GM18858 (cell line): Measurements from ENCODE around the gene CFAP99.
A peak's percentile ranks its signal among the peaks of the same experiment; 100 is the strongest.
"Not testable (repeated sequence)": the region's sequence is repeated elsewhere in the genome, so short reads cannot be mapped to it uniquely, and the experiment has no call there.

Experiments
- ATAC-seq: cut with Tn5 transposase; IDR thresholded peaks from one replicate; pipeline ENCODE4 v1.9.1; 2021; ENCODE audit not compliant: unreplicated experiment

Gene CFAP99

DNA sequence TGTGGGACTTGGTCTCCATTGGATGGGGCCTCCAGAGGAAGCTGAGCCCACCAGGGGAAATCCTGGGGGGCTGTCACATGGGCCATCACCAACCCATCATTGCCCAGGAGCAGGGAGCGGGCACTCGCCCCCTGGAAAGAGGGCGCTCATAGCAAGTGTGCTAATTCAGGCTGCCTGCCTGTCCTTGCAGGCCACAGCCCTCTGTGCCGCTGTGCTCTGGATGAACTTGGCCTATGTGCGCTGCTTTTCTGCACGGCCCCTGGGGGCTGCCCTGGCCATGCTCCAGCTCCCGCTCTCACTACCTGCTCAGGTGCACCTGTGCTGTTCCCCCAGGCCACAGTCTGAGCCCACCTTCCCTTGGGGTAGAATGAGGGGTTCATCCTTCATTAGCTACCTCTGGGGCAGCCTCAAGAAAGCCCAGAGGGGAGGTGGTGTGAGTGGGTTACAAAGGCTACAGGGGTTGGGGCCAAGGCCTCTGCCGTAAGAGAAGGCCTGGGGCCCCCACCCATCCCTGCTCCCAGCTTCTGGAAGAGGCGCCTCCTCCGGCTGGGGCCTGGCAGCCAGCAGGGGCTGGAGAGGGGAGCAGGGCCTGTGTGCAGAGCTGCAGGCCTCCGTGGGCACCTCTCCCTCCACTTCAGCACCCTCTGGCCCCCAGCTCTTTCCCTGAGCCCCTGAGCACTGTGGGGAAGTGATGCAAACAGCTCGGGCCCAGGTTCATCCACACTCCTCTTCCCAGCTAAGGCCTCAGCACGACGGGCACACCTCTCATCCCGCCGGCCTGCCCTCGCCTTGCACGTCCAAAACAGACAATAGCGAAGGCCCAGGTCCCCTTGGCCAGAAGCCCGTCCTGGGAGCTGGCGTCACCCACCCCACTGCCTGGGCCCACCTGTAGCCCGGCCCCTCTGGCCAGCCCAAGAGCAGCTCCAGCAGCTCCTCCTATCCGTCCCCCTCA, 8.9 kb downstream of the CFAP99 start:
- no peak for ATAC-seq

DNA sequence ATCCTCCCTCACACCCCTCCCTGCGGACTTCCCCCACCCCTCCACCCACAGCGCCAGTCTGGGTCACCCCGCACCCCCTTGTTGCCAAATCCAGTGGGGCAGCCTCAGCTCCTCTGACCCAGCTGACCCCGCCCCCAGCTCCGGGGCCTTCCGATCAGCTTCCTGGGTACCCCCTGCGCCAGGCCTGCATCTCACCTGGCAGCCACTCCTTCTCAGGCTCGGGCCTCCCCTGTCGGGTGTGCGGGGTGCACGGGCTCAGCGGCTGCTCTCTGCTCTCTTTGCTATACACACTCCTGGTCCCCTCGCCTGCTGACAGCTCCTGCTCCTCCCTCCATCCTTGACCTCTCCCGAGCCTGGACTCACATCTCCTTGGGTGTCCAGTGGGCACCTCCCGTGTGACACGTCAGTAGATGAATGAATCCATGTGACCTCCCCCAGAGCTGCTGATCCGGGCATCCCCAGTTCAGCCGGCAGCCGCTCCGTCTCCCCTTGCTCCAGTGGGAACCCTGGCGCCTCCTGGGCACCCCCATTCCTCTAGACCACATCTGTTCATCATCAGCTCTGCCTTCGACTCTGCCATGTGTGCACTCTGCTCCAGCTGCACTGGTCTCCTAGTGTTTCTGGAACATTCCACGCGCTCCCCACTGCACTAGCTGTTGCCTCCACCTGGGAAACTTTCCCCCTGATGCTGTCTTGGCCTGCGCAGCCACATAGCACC, 9.9 kb downstream of the CFAP99 start:
- no peak for ATAC-seq

DNA sequence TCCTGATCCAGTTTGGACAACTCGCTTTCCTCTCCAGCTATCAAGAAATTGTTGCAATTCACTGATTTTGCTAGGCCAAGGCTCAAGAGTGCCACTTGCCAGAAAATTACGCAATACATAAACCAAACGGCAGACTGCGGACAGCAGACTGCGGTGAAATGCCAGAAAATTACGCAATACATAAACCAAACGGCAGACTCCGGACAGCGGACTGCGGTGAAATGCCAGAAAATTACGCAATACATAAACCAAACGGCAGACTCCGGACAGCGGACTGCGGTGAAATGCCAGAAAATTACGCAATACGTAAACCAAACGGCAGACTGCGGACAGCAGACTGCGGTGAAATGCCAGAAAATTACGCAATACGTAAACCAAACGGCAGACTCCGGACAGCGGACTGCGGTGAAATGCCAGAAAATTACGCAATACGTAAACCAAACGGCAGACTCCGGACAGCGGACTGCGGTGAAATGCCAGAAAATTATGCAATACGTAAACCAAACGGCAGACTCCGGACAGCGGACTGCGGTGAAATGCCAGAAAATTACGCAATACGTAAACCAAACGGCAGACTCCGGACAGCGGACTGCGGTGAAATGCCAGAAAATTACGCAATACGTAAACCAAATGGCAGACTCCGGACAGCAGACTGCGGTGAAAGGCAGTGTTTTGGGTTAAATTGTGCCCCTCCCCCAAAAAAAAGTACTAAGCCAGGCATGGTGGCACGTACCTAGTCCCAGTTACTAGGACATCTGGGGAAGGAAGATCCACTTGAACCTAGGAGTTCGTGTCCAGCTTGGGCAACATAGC, 11.4 kb downstream of the CFAP99 start:
- not testable (repeated sequence) for ATAC-seq

DNA sequence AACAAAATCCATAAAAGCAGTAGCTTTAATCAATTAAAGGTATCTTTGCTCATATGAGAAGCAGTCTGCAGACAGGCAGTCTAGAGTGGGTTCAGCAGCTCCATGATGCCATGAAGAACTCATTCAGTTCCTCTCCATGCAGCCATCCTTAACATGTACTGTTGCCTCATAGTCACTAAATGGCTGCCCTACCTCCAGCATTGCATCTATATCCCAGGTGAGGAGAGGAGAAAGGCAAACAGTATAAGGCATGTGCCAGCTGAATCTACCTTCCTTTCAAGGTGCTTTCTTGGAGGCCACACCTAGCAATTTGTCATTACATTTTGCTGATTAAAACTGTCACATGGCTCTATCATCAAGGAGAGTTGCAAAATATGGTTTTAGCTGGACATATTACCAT, 13.2 kb downstream of the CFAP99 start:
- no peak for ATAC-seq

DNA sequence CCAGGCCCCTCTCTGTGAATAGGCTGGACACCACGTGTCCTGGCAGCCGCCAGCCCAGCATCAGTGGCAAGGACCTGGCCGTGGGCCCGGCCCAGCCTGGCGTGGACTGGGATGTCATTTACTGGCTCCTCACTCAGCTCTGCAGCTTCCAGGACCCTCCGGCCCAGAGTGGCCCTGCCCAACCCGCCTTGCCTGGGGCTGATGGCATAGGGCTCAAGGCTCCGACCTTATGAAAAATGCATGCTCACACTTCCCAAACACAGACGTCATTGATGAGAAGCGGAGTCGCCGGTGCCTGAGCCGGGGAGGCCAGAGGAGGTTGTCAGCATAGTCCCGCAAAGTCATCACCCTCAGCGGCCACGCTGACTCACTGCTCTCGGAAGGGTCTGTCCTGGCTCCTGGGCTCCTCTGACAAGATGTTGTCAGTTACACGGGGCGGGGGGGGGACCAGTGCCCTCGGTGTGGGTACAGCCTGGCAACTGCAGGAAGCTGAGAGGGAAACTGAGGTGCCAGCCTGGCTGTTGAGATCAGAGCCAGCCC, 14.3 kb downstream of the CFAP99 start:
- no peak for ATAC-seq

DNA sequence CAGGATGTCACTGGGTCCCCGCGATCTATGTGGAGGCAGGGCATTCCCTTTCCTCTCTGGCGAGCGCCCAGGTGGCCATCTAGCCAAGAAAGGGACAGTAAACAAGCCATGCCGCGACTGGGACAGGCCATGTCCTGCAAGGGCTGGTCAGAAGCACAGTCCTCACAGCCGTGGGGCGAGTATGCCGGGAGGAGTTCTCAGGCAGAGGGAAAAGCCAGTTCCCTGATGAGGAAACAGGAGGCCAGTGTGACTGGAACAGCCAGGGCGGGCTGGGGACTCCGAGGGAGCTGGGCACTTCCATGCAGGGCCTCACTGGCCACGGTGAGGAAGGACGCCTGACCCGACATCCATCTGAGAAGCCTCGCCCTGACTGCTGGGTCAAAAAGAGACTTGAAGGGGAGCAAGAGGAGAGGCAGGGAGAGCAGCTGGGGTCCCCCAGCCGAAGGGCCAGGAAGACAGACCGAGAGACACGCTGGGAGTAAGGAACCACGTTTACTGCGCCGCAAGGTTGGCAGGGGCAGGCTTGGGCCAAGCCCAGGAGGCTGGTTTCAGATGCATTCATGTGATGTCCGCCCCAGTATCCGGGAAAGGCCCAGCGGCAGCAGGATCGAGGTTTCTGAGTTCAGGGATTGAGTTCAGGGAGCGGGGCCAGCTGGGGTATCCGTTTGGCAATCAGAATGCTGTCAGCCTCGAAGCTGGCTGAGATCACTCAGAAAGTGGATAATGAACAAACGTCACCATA, 15.0 kb downstream of the CFAP99 start:
- no peak for ATAC-seq

DNA sequence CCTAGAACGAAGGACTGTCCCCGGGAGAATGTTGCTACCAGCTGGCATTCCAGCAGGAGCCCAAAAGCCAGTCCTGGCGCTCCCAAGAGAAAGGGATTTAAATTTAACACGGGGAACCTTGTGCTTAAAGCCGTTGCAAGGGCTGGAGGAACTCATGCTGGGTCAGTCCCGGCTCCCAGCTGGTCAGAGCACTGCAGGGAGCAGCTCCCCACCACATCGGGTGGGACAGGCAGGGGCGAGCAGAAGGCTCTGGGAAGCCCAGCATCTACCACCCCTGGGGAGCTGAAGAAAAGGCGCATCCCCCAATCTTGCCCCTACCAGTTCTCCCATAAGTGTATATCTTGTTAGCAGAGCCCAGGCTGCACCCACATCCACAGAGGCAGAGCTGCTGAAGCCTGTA, 15.7 kb downstream of the CFAP99 start:
- ATAC-seq: no peak

DNA sequence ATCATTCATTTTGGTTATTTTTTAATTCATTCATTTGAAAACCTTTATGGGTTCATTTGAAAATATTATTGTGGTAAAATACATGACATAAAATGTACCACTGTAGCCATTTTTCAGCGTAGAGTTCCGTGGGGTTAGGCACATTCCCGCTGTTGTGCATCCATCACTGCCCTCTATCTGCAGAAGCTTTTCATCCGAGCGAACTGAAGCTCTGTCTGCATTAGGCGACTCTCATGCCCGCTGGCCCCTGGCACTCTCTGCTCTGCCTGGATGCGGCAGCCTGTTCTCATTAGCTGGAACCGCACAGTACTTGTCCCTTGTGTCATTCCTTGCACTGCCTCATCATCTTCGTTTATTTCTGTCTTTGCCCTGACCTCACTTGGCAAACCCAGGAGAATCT, 17.5 kb downstream of the CFAP99 start:
- no peak for ATAC-seq

DNA sequence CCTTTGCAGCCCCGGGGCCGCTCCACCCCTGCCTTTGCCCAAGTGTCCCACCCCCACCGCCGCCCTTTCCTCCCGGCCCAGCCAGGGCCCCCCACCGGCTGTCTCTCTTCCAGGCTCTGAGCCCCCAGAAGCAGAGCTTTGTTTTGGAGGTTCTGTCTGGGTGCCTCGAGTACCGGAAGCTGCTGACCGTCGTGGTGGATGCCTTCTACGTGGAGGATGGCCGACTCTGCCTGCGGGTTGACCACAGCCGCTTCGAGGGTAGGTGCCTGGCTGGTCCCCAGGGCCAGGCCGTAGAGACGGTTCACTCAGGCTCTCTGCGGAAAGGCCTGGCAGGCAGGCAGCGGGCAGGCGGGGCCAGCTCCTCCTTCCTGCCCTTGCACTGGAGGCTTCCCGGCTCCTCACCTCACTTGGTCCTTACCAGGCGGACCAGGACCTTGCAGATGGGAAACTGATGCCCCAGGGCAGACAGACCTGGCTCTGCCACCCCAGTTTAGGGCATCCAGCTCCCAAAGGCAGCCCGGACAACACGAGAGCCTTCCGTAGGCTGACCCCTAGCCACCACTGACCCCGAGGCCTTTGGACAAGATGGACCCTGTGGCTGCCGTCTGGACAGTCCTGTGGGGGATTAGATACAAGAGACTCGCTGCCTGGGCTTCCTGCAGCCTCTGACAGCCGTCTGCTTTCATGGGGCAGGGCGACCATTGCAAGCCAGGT, 18.2 kb downstream of the CFAP99 start:
- ATAC-seq: no peak

DNA sequence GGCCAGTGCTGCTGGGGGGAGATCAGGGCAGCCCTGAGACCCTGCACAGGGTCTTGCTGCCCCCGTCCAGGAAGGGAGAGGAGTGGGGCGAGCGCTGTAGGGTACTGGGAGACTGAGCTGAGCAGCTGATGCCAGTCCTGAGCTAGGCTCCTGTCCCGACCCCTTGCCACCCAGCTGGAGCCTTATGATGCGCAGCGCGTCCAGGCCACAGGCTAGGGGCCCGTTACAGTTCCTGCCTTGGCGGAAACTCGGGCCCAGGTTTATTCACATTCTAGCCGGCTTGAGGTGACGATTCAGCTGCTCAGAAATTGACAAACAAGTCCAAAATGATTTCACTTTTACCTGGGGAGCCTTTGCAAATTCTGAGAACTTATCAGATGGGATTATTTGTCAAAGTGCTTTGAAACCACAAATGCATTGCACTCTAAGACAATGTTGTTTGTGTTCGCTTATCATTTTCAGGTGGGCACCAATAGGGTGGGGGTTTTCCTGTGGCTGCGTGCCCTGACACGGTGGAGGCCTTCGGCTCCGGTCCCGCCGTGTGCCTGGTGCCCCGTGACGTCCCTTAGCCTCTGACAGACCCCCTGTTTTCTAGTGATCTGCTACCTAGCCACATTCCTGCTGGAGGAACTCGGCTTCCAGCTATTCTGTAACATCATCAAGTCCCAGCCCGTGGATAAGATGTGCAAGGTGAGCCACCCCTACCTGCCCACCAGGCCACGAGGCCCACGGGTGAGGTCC, 18.9 kb downstream of the CFAP99 start:
- ATAC-seq: no peak

DNA sequence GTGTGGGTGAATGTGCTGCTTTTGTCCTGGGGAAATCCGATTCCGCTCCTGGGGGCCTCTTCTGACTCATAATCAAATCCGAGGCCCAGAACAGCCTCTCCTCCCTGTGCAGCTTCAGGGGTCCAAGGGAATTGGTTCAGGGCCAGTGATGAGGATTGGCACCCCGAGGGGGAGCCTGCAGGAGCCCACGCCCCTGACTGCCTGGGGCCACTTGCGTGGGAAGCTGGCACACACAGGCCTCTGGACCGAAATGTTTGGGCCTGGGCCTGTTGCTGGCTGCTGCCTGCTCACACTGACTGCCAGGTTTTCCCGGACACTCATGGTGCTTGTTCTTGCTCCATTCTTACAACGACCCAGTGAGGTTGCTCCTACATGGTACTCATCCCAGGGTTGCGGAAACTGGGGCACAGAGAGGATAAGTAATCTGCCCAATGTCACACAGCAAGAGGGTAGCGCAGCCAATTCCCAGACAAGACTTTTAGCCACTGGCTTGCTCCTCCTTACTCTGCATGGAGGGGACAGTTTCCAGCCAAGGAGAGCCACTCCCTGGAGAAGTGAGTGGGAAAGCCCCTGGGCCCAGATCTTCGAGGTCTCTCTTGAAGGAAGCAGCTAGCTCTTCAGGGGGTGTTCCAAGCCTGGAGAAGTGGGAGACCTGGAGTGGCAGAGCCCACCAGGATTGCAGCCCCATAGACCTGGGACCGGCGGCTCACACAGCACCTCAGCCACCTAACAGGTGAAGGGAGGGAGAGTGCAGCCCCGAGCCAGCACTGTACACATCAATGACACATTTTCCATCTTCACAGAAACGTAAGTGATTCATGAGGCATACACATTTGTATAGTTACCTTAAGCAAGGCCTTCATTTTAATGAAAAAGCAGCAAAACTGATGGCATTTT, 20.3 kb downstream of the CFAP99 start:
- no peak for ATAC-seq

DNA sequence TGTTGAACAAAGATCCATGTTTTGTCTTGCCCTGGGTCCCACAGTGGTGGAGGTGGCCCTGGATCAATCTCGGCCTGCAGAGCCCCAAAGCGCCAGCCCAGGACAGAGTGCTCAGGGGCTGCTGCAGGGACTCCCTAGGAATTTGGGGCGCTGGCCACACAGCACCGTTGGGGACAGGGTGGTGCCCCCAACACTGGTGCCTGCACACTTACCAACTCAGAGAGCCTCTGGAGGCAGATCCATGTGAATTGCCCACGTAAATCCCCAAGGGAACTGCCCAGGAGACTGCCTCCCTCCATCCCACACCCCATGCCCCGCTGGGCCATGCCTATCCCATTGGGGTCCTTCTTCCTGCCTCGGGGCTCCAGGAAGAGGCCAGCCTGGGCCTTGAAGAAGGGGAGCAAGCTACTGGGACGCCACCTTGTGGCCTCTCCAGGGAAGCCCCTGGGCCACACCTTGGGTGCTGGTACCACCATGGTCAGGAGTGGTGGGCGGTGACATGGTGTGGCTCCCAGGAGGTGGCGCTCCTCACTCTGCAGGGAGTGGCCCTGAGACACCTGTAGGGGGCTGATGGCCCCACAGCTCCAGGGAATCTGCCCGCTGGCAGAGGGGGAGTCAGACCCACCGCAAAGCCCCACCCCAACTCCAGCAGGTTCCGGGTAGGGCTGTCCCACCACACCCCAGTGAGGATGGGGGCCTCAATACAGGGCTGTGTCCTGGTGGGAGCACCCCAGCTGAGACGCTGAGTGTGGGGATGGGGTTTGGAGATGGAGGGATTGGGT, 22.8 kb downstream of the CFAP99 start:
- peak; percentile 74 for ATAC-seq

DNA sequence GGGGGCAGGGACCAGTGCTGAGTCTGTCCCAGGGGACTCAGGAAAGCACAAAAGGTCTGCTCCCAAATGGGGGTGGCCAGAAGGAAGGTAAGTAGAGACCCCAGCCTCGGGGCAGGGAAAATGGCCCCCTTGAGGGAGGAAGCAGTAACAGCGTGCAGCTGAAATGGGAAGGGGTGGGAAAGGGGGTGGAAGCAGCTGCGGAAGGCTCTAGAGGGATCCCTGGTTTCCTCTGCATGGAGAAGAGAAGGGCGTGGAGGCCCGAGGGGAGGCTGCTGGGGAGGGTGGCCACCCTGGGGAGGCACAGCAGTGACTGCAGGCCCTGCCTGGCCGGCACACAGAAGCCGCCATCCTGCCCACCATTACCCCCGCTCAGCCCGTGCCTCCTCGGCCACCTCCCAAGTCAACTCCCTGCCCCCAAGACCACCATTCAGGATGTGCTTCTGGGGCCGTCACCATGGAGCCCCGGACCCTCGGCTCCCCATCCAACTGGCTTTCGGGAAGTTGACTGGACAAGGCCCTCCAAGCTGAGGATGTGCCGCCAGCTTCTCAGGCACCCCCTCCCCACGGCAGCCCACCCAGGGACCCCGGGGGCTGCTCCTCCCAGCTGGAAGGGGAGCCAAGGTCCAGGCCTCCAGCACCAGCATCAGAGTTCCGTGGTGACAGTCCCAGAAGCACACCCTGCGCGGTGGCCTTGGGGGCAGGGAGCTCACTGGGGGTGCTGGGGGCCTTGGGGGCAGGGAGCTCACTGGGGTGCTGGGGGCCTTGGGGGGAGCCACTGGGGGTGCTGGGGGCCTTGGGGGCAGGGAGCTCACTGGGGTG, 23.6 kb downstream of the CFAP99 start:
- no peak for ATAC-seq

DNA sequence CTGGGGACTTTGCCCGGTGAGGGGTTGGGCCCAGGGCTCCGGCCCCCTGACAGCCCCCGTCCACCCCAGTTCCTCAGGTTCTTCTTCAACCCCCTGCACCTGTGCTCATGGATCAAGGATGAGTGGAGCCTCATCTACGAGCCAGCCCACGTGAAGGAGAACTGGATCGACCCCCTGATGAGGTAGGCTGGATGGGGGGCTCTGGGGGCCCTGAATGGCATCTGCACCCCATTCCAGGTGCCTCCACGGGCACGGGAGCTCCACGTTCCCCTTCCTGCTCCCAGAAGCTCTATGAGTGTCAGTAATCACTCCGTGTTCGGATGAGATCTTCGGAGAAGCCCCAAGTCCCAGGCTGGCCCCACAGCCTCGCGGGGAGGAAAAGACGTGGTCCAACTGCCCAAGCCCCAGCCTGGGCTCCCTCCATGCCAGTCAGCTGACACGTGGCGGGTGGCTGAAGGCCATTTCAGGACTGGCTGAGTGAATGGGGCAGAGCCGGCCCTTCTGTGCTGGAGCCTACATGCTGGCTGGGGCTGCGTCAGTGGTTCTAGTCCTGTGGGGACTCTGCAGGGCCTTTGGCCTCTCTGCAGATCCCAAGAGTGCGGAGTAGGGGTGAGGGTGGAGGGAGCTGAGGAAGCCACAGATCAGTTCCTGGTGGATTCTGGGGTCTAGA, 24.4 kb downstream of the CFAP99 start:
- no peak for ATAC-seq

DNA sequence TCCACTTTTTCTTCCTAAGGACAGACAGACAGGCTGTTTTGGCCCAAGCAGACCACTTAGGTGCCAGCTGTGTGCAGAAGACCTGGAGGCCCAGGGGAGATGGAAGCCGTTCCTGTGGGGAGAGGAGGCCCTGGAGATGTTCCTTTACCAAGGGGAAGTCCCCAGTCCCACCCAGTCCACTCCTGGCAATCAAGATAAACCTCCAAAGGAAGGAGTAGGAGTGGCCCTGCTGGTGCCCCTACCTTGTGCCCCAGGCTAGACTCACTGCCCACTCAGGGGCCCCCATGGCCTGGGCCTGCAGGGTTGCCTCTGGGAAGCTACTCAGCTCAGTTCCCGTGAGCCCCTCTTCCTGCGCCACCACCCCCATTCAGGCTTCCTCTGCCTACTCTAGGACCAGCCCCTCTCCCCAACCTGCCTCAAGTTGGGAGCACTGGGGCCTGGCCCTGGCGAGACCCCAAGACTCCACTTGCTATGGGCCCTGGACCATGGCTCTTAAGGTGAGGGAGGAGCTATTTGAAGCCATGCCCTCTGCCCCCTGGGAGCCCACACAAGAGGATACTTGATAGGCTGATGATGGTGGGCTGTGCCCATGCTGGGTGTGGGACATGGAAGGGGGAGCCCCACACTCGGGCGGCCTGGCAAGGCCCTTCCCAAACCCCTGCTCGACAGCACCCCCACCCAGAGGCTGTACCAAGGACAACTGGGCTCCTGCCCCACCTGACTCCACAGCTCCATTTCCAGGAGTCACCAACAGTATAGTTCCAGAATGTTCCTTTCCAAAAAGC, 25.4 kb downstream of the CFAP99 start:
- no peak for ATAC-seq
